Measurements from ENCODE around the gene KIAA1586.
A peak's percentile ranks its signal among the peaks of the same experiment; 100 is the strongest.
"Not testable (repeated sequence)": the region's sequence is repeated elsewhere in the genome, so short reads cannot be mapped to it uniquely, and the experiment has no call there.

The KIAA1586 gene

GRCh38 chr6:57046332-57047256, at the start of gene KIAA1586:
Gene KIAA1586, plus strand, starts transcription at chr6:57046693. Its CDS starts 63 bp downstream, at chr6:57046756.
- peak; percentile 70 for DNase-seq

GRCh38 chr6:56999049-56999448, 47.4 kb upstream of the KIAA1586 start:
- DNase-seq: no peak

GRCh38 chr6:56999748-57000147, 46.7 kb upstream of the KIAA1586 start:
- DNase-seq: not testable (repeated sequence)

GRCh38 chr6:57002197-57002596, 44.3 kb upstream of the KIAA1586 start:
- DNase-seq: no peak

- DNase-seq: no peak
Measured at GRCh38 chr6:57004292-57004691, 42.2 kb upstream of the KIAA1586 start.

- no peak for DNase-seq
Measured at GRCh38 chr6:57006101-57006500, 40.4 kb upstream of the KIAA1586 start.

GRCh38 chr6:57008069-57008468, 38.4 kb upstream of the KIAA1586 start:
- DNase-seq: not testable (repeated sequence)

GRCh38 chr6:57013521-57013926, 33.0 kb upstream of the KIAA1586 start:
- DNase-seq: no peak

GRCh38 chr6:57017069-57017468, 29.4 kb upstream of the KIAA1586 start:
- no peak for DNase-seq

GRCh38 chr6:57017841-57018240, 28.7 kb upstream of the KIAA1586 start:
- DNase-seq: no peak

- no peak for DNase-seq
Measured at GRCh38 chr6:57019434-57019833, 27.1 kb upstream of the KIAA1586 start.

- DNase-seq: no peak
Measured at GRCh38 chr6:57021086-57021720, 25.3 kb upstream of the KIAA1586 start.

GRCh38 chr6:57024321-57024720, 22.2 kb upstream of the KIAA1586 start:
- DNase-seq: no peak

- DNase-seq: no peak
Measured at GRCh38 chr6:57024775-57025174, 21.7 kb upstream of the KIAA1586 start.

GRCh38 chr6:57026001-57026400, 20.5 kb upstream of the KIAA1586 start:
- no peak for DNase-seq

- no peak for DNase-seq
Measured at GRCh38 chr6:57027301-57027700, 19.2 kb upstream of the KIAA1586 start.

- DNase-seq: no peak
Measured at GRCh38 chr6:57029213-57029612, 17.3 kb upstream of the KIAA1586 start.

- no peak for DNase-seq
Measured at GRCh38 chr6:57033228-57033627, 13.3 kb upstream of the KIAA1586 start.

GRCh38 chr6:57035549-57035948, 10.9 kb upstream of the KIAA1586 start:
- no peak for DNase-seq

- no peak for DNase-seq
Measured at GRCh38 chr6:57038906-57039305, 7.6 kb upstream of the KIAA1586 start.

- no peak for DNase-seq
Measured at GRCh38 chr6:57040011-57040410, 6.5 kb upstream of the KIAA1586 start.

- not testable (repeated sequence) for DNase-seq
Measured at GRCh38 chr6:57044061-57044460, 2.4 kb upstream of the KIAA1586 start.

- DNase-seq: no peak
Measured at GRCh38 chr6:57044568-57044967, 1.9 kb upstream of the KIAA1586 start.

- DNase-seq: not testable (repeated sequence)
Measured at GRCh38 chr6:57047257-57047585, 728 bp downstream of the KIAA1586 start.

Data from activated gamma-delta T cell treated with Interleukin-2 at 50 U/mL for 16 hours (primary cell).